HEK293 (cell line): Measurements from ENCODE around the gene PRRG1.

ENCODE experiments used
- BCL11A ChIP-seq: fragments of 450-650 bp; formaldehyde crosslinking; IDR thresholded peaks from 2 replicates; pipeline ENCODE4 v1.5.1; 2016; ENCODE audit warnings: low read depth, missing biosample characterization, missing genetic modification characterization
- CTCF ChIP-seq: fragments of 450-650 bp; formaldehyde crosslinking; IDR thresholded peaks from 2 replicates; pipeline ENCODE4 v1.5.1; 2016; ENCODE audit warnings: missing biosample characterization, missing genetic modification characterization
- GLI4 ChIP-seq: fragments of 450-650 bp; formaldehyde crosslinking; IDR thresholded peaks from 2 replicates; pipeline ENCODE4 v1.5.1; 2016; ENCODE audit warnings: missing biosample characterization, missing genetic modification characterization
- ZBTB49 ChIP-seq: fragments of 450-650 bp; formaldehyde crosslinking; IDR thresholded peaks from 2 replicates; pipeline ENCODE4 v1.5.1; 2016; ENCODE audit warnings: missing biosample characterization, missing genetic modification characterization, low read depth
- ZNF138 ChIP-seq: fragments of 450-650 bp; formaldehyde crosslinking; IDR thresholded peaks from 2 replicates; pipeline ENCODE4 v1.5.1; 2016; ENCODE audit warnings: missing biosample characterization, missing genetic modification characterization, borderline replicate concordance
- ZNF626 ChIP-seq: fragments of 450-650 bp; sonication (Bioruptor Pico); formaldehyde crosslinking; IDR thresholded peaks from 2 replicates; pipeline ENCODE4 v1.5.1; 2018; ENCODE audit warnings: missing biosample characterization, missing genetic modification characterization, inconsistent platforms

- TF ChIP-seq ZNF626 (tag by site-specific recombination): no peak
- TF ChIP-seq GLI4: no peak
- no peak for TF ChIP-seq CTCF (tag by site-specific recombination)
- no peak for TF ChIP-seq ZNF138 (tag by site-specific recombination)
- no peak for TF ChIP-seq BCL11A (tag by site-specific recombination)
- TF ChIP-seq ZBTB49: no peak
These were observed 106.2 kb downstream of the PRRG1 start for GRCh38 chrX:37455381-37455780.
